ENCODE results near the gene CTSC. TPM values are rescaled to one million over a fixed set of nuclear protein-coding genes. Genes with fewer than 3 reads are reported as not detected.

CTSC gene
- total and polyA plus RNA-seq, 2 of the 13 experiments (the other 11 are each of a cell fraction or from before 2014, with no cell fraction given) = 144 to 210 TPM

DNA sequence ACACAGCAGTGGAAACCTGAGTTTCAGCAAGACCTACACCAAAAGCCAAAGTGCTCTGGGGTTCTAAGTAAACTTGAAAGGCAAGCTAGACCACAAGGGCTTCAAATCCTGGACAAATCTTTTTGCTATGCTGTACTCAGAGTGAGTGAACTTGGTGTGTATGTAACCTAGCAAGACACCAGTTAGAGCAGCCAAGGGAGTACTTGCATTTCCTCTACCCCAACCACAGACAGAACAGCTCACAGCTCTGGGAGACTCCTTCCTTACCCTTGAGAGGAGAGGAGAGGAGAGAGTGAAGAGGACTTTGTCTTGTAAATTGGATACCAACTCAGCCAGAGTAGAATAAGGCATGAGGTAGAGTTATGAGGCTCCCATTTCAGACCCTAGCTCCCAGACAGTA lies 71.4 kb downstream of the CTSC start (continued):
- TF ChIP-seq SATB2 (CRISPR knock-in tag; IDR thresholded peaks at IDR 0.05) (no peak), ZNF557 (CRISPR knock-in tag; IDR thresholded peaks at IDR 0.05) (no peak)

DNA sequence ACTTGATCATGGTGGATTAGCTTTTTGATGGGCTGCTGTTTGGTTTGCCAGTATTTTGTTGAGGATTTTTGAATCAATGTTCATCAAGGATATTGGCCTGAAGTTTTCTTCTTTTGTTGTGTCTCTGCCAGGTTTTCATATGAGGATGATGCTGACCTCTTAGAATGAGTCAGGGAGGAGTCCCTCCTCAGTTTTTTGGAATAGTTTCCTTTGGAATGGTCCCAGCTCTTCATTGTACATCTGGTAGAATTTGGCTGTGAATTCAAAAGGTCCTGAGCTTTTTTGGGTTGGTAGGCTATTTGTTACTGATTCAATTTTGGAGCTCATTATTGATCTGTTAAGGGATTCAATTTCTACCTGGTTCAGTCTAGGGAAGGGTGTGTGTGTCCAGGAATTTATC lies 78.1 kb downstream of the CTSC start:
- BruUV-seq (replicated peaks) = no TSS peak

More for the DNA sequence above, 78.1 kb downstream of the CTSC start:
- in situ Hi-C loops (cut with HindIII; ENCODE audit: extremely low pct_ligation_motif_present, low pct_unique_long_range_greater_than_20kb) = no loop called here
- Histone ChIP-seq H3K4me3 (replicated peaks in 1 of 3; ENCODE audit: insufficient read depth in 1 of 3, low read depth in 2 of 3, low read length in 3 of 3) (no peak overlapping the region), H4K20me1 (ENCODE audit: insufficient read depth, low read length) (no peaks in the 10 kb centered on the region), H3K4me1 (ENCODE audit: insufficient read depth, low read length) (no peaks in the 10 kb centered on the region), H2AFZ (ENCODE audit: low read length) (no peak overlapping the region), H3K9ac (ENCODE audit: insufficient read depth, low read depth, low read length) (no peak overlapping the region), H3K27ac (ENCODE audit: extremely low read length, insufficient read depth, low read length) (no peak overlapping the region), H3K79me2 (ENCODE audit: insufficient read depth, low read length) (no peaks in the 10 kb centered on the region), H3K4me2 (ENCODE audit: low read depth, low read length) (no peak overlapping the region), H3K36me3 (replicated peaks in 1 of 2; ENCODE audit: control insufficient read depth in 1 of 2, insufficient read depth in 2 of 2, low read length in 2 of 2) (no peaks in the 10 kb centered on the region), H3K27me3 (ENCODE audit: control insufficient read depth in 1 of 2, insufficient read depth in 2 of 2, low read length in 2 of 2) (no peaks in the 10 kb centered on the region), H3K9me3 (ENCODE audit: low read length) (peaks cover 43% of the 10 kb centered on the region)
- CTCF ChIA-PET (ENCODE audit: low intra/inter-chr PET ratio, low total read pairs) = no interaction called here
- no peak for DNase-seq (ENCODE audit: low spot score)
- no peak for FAIRE-seq
- TF ChIP-seq RXRA (CRISPR knock-in tag; IDR thresholded peaks at IDR 0.05) (no peak), CAMTA2 (CRISPR knock-in tag; IDR thresholded peaks at IDR 0.05; ENCODE audit: borderline replicate concordance) (no peak), ZNF780A (CRISPR knock-in tag; IDR thresholded peaks at IDR 0.05) (no peak), SP2 (CRISPR knock-in tag; IDR thresholded peaks at IDR 0.05) (no peak), IKZF4 (CRISPR knock-in tag; IDR thresholded peaks at IDR 0.05; ENCODE audit: borderline replicate concordance, low read depth, not compliant biosample characterization) (no peak)
- TF ChIP-seq, protein P1, sequence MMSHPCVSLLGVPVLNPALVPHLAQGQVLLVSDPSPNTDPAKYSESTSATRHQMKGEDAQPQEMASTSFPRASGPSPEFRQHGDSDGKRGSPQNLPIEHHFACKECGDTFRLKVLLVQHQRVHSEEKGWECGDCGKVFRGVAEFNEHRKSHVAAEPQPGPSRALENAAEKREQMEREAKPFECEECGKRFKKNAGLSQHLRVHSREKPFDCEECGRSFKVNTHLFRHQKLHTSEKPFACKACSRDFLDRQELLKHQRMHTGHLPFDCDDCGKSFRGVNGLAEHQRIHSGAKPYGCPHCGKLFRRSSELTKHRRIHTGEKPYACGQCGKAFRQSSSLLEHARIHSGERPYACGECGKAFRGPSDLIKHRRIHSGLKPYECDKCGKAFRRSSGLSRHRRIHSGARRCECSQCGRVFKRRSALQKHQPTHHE (CRISPR knock-in tag; IDR thresholded peaks at IDR 0.05; ENCODE audit: borderline replicate concordance) = no peak
- TF ChIP-seq, protein P2, sequence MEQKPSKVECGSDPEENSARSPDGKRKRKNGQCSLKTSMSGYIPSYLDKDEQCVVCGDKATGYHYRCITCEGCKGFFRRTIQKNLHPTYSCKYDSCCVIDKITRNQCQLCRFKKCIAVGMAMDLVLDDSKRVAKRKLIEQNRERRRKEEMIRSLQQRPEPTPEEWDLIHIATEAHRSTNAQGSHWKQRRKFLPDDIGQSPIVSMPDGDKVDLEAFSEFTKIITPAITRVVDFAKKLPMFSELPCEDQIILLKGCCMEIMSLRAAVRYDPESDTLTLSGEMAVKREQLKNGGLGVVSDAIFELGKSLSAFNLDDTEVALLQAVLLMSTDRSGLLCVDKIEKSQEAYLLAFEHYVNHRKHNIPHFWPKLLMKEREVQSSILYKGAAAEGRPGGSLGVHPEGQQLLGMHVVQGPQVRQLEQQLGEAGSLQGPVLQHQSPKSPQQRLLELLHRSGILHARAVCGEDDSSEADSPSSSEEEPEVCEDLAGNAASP (CRISPR knock-in tag; IDR thresholded peaks at IDR 0.05; ENCODE audit: borderline replicate concordance) = no peak
- TF ChIP-seq, protein P3, sequence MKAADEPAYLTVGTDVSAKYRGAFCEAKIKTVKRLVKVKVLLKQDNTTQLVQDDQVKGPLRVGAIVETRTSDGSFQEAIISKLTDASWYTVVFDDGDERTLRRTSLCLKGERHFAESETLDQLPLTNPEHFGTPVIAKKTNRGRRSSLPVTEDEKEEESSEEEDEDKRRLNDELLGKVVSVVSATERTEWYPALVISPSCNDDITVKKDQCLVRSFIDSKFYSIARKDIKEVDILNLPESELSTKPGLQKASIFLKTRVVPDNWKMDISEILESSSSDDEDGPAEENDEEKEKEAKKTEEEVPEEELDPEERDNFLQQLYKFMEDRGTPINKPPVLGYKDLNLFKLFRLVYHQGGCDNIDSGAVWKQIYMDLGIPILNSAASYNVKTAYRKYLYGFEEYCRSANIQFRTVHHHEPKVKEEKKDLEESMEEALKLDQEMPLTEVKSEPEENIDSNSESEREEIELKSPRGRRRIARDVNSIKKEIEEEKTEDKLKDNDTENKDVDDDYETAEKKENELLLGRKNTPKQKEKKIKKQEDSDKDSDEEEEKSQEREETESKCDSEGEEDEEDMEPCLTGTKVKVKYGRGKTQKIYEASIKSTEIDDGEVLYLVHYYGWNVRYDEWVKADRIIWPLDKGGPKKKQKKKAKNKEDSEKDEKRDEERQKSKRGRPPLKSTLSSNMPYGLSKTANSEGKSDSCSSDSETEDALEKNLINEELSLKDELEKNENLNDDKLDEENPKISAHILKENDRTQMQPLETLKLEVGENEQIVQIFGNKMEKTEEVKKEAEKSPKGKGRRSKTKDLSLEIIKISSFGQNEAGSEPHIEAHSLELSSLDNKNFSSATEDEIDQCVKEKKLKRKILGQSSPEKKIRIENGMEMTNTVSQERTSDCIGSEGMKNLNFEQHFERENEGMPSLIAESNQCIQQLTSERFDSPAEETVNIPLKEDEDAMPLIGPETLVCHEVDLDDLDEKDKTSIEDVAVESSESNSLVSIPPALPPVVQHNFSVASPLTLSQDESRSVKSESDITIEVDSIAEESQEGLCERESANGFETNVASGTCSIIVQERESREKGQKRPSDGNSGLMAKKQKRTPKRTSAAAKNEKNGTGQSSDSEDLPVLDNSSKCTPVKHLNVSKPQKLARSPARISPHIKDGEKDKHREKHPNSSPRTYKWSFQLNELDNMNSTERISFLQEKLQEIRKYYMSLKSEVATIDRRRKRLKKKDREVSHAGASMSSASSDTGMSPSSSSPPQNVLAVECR (CRISPR knock-in tag; IDR thresholded peaks at IDR 0.05; ENCODE audit: borderline replicate concordance) = no peak
- POLR2A ChIA-PET = no interaction called here
- no peak for ATAC-seq
- intact Hi-C loops (cut with micrococcal nuclease; ENCODE audit: unreplicated experiment) = no loop called here
